Lower leg skin (tissue), 4 donors: ENCODE results near the gene JMY. TPM values are rescaled to one million over a fixed set of nuclear protein-coding genes. Genes with fewer than 3 reads are reported as not detected.
A peak's percentile ranks its signal among the peaks of the same experiment; 100 is the strongest.

ENCODE experiments used
- DNase-seq, 2 donors: peaks; one replicate each; pipeline ENCODE4 v3.0.0-alpha.2; 2019; ENCODE audit warnings: low spot score in 2 of 2
- H3K4me3 ChIP-seq: fragments of 200-600 bp; sonication (generic); 2 replicates; pipeline ENCODE4 v1.5.1; 2017; ENCODE audit warnings: mild to moderate bottlenecking, low read depth; ENCODE audit not compliant: poor library complexity, severe bottlenecking
- POLR2A ChIP-seq, 2 donors: fragments of 450-650 bp; IDR thresholded peaks; one replicate each; pipeline ENCODE4 v1.6.1; 2016 to 2017; ENCODE audit warnings: antibody characterized with exemption in 2 of 2, mild to moderate bottlenecking in 1 of 2, moderate library complexity in 1 of 2
- WGBS, 2 donors: methylation state at CpG; one replicate each; pipeline ENCODE4 v1.1.5; 2018; 5-methylcytosine and 5-hydroxymethylcytosine counted together
- intact Hi-C: fragments of 100-400 bp; cut with DNase I; formaldehyde crosslinking; loops from one replicate; pipeline ENCODE4 v1.15.0; 2023; ENCODE audit warnings: low total_unique reads
- total RNA-seq, 4 donors: library from RNA; depleted of rRNA; stranded (reverse); fragments of >200 nt; gene quantifications; one replicate each; pipeline ENCODE4 v1.1.0, GENCODE V29; 2016
- TF ChIP-seq, protein P1 (sequence below), 3 donors: fragments of 450-650 bp; IDR thresholded peaks; one replicate each; pipeline ENCODE4 v1.5.1; 2016; ENCODE audit warnings: antibody characterized with exemption in 3 of 3, mild to moderate bottlenecking in 3 of 3, moderate library complexity in 2 of 3

Gene JMY
- total RNA-seq, 4 donors from 2014 or later = 25.6 to 38.8 (median 30.5) TPM

- peak overlapping the region; percentile 57 for H3K4me3 ChIP-seq
- no peak for DNase-seq
- TF ChIP-seq, protein P1, sequence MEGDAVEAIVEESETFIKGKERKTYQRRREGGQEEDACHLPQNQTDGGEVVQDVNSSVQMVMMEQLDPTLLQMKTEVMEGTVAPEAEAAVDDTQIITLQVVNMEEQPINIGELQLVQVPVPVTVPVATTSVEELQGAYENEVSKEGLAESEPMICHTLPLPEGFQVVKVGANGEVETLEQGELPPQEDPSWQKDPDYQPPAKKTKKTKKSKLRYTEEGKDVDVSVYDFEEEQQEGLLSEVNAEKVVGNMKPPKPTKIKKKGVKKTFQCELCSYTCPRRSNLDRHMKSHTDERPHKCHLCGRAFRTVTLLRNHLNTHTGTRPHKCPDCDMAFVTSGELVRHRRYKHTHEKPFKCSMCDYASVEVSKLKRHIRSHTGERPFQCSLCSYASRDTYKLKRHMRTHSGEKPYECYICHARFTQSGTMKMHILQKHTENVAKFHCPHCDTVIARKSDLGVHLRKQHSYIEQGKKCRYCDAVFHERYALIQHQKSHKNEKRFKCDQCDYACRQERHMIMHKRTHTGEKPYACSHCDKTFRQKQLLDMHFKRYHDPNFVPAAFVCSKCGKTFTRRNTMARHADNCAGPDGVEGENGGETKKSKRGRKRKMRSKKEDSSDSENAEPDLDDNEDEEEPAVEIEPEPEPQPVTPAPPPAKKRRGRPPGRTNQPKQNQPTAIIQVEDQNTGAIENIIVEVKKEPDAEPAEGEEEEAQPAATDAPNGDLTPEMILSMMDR (IDR thresholded peaks at IDR 0.05) = no peak
- TF ChIP-seq POLR2A (IDR thresholded peaks at IDR 0.05) = no peak
- 18 to 19% methylated on average over 2 of the region's 2 CpGs for WGBS, 2 donors
- intact Hi-C loops = no loop called here
Observed at GRCh38 chr5:79235261-79235633, 684 bp upstream of the JMY start.

DNA sequence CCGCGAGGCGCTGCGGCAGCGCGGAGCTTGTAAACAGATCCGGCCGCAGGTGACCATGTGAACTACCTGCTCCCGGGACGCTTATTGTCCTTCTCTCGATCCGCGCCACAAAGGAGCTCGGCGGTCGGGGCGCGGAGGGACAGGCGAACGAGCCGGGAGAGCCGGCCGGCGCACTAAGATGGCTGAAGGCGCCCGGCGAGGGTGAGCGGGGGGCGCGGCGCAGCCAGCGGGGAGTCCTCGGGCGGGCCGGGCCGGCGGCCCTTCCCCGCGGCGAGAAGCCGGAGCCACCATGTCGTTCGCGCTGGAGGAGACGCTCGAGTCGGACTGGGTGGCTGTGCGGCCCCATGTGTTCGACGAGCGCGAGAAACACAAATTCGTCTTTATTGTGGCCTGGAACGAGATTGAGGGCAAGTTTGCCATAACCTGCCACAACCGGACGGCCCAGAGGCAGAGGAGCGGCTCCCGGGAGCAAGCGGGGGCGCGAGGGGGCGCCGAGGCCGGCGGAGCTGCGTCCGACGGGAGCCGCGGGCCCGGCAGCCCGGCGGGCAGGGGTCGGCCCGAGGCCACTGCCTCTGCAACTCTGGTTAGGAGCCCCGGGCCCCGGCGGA, 535 bp downstream of the JMY start:
- intact Hi-C loops = no loop called here
- H3K4me3 ChIP-seq = peak overlapping the region; percentile 80
- WGBS, 2 donors = 0 to 1% methylated on average over 21 to 24 of the region's 78 CpGs
- DNase-seq = no peak
- no peak for TF ChIP-seq POLR2A (IDR thresholded peaks at IDR 0.05)
- TF ChIP-seq, protein P1 (IDR thresholded peaks at IDR 0.05) = no peak

GRCh38 chr5:79236970-79237739, 1.2 kb downstream of the JMY start:
- WGBS, 2 donors = 0 to 2% methylated on average over 47 to 60 of the region's 61 CpGs
- no peak for TF ChIP-seq POLR2A (IDR thresholded peaks at IDR 0.05)
- TF ChIP-seq, protein P1 (IDR thresholded peaks at IDR 0.05) = no peak
- DNase-seq = peak; percentile 26 to 87
- intact Hi-C loops = no loop called here
- peak overlapping the region; percentile 80 for H3K4me3 ChIP-seq

DNA sequence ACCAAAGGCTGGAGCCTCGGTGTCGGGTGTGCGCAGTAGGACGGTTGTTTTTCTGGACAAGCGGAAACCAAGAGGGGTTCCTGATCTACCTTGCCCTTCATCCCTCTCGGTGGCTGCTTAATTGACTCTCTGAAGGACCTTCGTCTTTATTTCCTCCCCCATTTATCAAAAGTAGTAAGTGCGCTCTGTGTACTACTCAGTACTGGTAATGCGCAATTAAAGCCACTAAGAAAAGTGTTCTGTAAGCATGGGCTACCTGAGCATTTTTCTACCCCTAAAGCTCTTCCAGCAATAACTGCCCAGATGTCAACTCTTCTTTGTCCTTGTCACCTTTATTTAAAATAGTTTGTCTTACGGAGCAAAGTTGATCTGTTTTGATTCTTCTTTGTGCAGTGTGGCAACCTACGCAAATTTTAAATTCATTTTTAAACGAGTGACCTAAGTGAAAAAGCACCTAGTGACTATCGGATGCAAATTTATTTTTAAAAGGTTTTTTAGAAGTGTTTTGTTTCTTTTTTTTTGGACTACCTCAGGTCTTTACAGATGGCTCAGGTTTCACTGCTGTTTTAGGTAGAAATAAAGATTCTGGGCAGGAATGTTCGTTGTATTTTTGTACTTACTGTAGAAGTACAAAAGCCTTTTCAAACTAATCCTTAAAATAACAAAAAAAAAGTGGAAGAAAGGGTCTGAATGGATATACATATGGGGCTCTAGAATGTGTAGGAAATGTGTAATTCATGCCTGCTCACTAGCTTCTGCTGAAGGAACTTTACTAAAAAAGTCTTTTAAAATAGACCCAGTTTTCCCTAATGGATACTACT, 2.0 kb downstream of the JMY start:
- 16 to 21% methylated on average over 14 of the region's 14 CpGs for WGBS, 2 donors
- no peak for TF ChIP-seq POLR2A (IDR thresholded peaks at IDR 0.05)
- TF ChIP-seq, protein P1 (IDR thresholded peaks at IDR 0.05) = no peak
- peak overlapping the region; percentile 80 for H3K4me3 ChIP-seq
- intact Hi-C loops = no loop called here
- no peak for DNase-seq

DNA sequence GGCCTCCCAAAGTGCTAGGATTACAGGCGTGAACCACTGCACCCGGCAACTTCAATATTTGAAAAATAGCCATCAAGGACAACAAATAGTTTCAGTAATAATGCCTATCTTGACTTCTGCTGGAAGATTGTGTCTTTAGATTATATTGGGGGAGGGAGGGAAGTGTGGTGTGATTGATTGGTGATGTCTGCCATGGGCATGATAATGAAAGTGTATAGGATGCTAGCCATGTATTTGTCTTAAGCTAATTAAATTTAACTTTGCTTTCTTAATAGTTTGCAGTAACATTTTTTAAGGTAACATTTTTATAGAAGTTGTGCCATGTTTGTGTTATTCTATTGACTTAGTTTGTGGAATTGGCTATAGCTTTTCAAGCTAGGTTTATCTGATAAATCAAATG, 4.6 kb downstream of the JMY start:
- intact Hi-C loops = no loop called here
- no peak for TF ChIP-seq POLR2A (IDR thresholded peaks at IDR 0.05)
- TF ChIP-seq, protein P1 (IDR thresholded peaks at IDR 0.05) = no peak
- WGBS, 2 donors = 96 to 97% methylated on average over 2 of the region's 2 CpGs
- no peak for DNase-seq
- no peak overlapping the region for H3K4me3 ChIP-seq
